HepG2 (cell line): ENCODE measurements around the gene SEPTIN10. TPM values are rescaled to one million over a fixed set of nuclear protein-coding genes. Genes with fewer than 3 reads are reported as not detected.

ENCODE experiments used
- BRD4 ChIP-seq: sonication (generic); formaldehyde crosslinking; IDR thresholded peaks from 2 replicates; pipeline ENCODE4 v1.4.0; 2020; ENCODE audit warnings: missing genetic modification reagents
- CCDC6 ChIP-seq: sonication (generic); formaldehyde crosslinking; IDR thresholded peaks from 2 replicates; pipeline ENCODE4 v1.8.1; 2022; ENCODE audit warnings: mild to moderate bottlenecking, missing genetic modification reagents, moderate library complexity
- HNRNPUL1 ChIP-seq: fragments of 200-400 bp; formaldehyde crosslinking; IDR thresholded peaks from 2 replicates; pipeline ENCODE4 v1.6.1; 2017; ENCODE audit warnings: low read depth, mild to moderate bottlenecking, low read length, moderate library complexity
- HOXA9 ChIP-seq: sonication (generic); formaldehyde crosslinking; IDR thresholded peaks from 2 replicates; pipeline ENCODE4 v1.8.1; 2022; ENCODE audit warnings: missing genetic modification reagents, mild to moderate bottlenecking, moderate library complexity, borderline replicate concordance
- ISL2 ChIP-seq: sonication (generic); formaldehyde crosslinking; IDR thresholded peaks from 2 replicates; pipeline ENCODE4 v1.5.0; 2020; ENCODE audit warnings: missing genetic modification reagents
- SNAI1 ChIP-seq: sonication (generic); formaldehyde crosslinking; IDR thresholded peaks from 2 replicates; pipeline ENCODE4 v1.5.0; 2020; ENCODE audit warnings: mild to moderate bottlenecking, missing genetic modification reagents, borderline replicate concordance
- YEATS2 ChIP-seq: sonication (generic); formaldehyde crosslinking; IDR thresholded peaks from 2 replicates; pipeline ENCODE4 v1.4.0; 2020; ENCODE audit warnings: missing genetic modification reagents, borderline replicate concordance
- ZMYM4 ChIP-seq: sonication (generic); formaldehyde crosslinking; IDR thresholded peaks from 2 replicates; pipeline ENCODE4 v1.8.1; 2023; ENCODE audit warnings: mild to moderate bottlenecking, missing genetic modification reagents
- ZNF143 ChIP-seq: sonication (generic); formaldehyde crosslinking; IDR thresholded peaks from 2 replicates; pipeline ENCODE4 v1.4.0; 2020; ENCODE audit warnings: missing genetic modification reagents
- ZNF343 ChIP-seq: sonication (generic); formaldehyde crosslinking; IDR thresholded peaks from 2 replicates; pipeline ENCODE4 v1.4.0; 2020; ENCODE audit warnings: mild to moderate bottlenecking, missing genetic modification reagents
- ZNF451 ChIP-seq: sonication (generic); formaldehyde crosslinking; IDR thresholded peaks from 2 replicates; pipeline ENCODE4 v1.5.0; 2020; ENCODE audit warnings: mild to moderate bottlenecking, missing genetic modification reagents
- ZNF749 ChIP-seq: sonication (generic); formaldehyde crosslinking; IDR thresholded peaks from 2 replicates; pipeline ENCODE4 v1.8.0; 2022; ENCODE audit warnings: mild to moderate bottlenecking, missing genetic modification reagents, moderate library complexity, borderline replicate concordance
- ZNF776 ChIP-seq: sonication (generic); formaldehyde crosslinking; IDR thresholded peaks from 2 replicates; pipeline ENCODE4 v1.4.0; 2020; ENCODE audit warnings: mild to moderate bottlenecking, missing genetic modification reagents
- ZSCAN9 ChIP-seq: IDR thresholded peaks from 2 replicates; pipeline ENCODE4 v1.6.1; 2016; ENCODE audit warnings: borderline replicate concordance
- polyA plus RNA-seq, 8 experiments: library from polyadenylated mRNA; depleted of rRNA in 3 of 8; stranded (reverse) in 7 of 8; unstranded in 1 of 8; fragments of >200 nt; fragmentation: Illumina TruSeq in 4 of 8; extraction: Trizol in 4 of 8; gene quantifications; 2 replicates each; pipeline versions ENCODE4 v1.2.1 to v1.2.3, GENCODE V29; 2011 to 2016; ENCODE audit warnings: low read depth in 4 of 8, missing spikeins in 1 of 8, mixed read lengths in 1 of 8; ENCODE audit not compliant: insufficient read depth in 1 of 8
- total RNA-seq, 5 experiments: library from RNA; depleted of rRNA; stranded (reverse); fragments of >200 nt; fragmentation: Illumina TruSeq; extraction: Trizol; gene quantifications; 2 replicates each; pipeline ENCODE4 v1.2.3, GENCODE V29; 2016; ENCODE audit warnings: low read depth in 1 of 5
- TF ChIP-seq, protein P1 (sequence below): sonication (generic); formaldehyde crosslinking; IDR thresholded peaks from 2 replicates; pipeline ENCODE4 v1.4.0; 2020; ENCODE audit warnings: mild to moderate bottlenecking, missing genetic modification reagents
- TF ChIP-seq, protein P2 (sequence below): sonication (generic); formaldehyde crosslinking; IDR thresholded peaks from 2 replicates; pipeline ENCODE4 v1.5.0; 2020; ENCODE audit warnings: mild to moderate bottlenecking, missing genetic modification reagents, borderline replicate concordance
- TF ChIP-seq, protein P3 (sequence below): sonication (generic); formaldehyde crosslinking; IDR thresholded peaks from 2 replicates; pipeline ENCODE4 v1.9.0; 2021; ENCODE audit warnings: missing genetic modification reagents, borderline replicate concordance
- TF ChIP-seq, protein P4 (sequence below): IDR thresholded peaks from 2 replicates; pipeline ENCODE4 v1.6.1; 2012; ENCODE audit warnings: inconsistent platforms

The SEPTIN10 gene
- total and polyA plus RNA-seq, 2 of the 13 experiments (the other 11 are each of a cell fraction or from before 2014, with no cell fraction given), result 45.8 to 67.5 TPM

DNA sequence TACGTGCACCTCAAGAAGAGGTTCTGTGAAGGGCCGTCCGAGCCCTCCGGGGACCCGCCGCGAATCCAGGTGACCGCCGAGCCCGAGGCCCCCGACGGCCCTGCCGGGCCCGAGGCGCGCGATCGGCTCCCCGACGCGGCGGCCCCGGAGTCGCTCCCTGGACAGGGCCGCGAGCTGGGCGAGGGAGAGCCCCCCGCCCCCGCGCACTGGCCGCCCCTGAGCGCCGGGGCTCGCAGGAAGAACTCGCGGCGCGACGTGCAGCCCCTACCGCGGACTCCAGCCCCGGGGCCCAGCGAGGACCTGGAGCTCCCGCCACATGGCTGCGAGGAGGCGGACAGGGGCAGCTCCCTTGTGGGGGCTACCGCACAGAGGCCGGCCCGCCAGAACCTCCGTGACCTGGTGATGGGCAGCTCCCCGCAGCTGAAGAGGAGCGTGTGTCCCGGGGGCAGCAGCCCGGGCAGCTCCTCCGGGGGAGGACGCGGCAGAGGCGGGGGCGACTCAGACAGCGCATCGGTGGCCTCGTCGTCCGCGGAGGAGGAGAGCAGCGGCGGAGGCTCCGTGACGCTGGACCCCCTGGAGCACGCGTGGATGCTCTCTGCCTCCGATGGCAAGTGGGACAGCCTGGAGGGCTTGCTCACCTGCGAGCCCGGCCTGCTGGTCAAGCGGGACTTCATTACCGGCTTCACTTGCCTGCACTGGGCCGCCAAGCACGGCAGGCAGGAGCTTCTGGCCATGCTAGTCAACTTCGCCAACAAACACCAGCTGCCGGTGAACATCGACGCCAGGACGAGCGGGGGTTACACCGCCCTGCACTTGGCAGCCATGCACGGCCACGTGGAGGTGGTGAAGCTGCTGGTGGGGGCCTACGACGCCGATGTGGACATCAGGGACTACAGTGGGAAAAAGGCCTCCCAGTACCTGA is 1.2 kb upstream of the SEPTIN10 start (continued):
- no peak for TF ChIP-seq ZMYM4 (CRISPR knock-in tag)
- peak; percentile 91; the same call in 1 of the 2 replicates for TF ChIP-seq SNAI1 (CRISPR knock-in tag)
- TF ChIP-seq, protein P1, sequence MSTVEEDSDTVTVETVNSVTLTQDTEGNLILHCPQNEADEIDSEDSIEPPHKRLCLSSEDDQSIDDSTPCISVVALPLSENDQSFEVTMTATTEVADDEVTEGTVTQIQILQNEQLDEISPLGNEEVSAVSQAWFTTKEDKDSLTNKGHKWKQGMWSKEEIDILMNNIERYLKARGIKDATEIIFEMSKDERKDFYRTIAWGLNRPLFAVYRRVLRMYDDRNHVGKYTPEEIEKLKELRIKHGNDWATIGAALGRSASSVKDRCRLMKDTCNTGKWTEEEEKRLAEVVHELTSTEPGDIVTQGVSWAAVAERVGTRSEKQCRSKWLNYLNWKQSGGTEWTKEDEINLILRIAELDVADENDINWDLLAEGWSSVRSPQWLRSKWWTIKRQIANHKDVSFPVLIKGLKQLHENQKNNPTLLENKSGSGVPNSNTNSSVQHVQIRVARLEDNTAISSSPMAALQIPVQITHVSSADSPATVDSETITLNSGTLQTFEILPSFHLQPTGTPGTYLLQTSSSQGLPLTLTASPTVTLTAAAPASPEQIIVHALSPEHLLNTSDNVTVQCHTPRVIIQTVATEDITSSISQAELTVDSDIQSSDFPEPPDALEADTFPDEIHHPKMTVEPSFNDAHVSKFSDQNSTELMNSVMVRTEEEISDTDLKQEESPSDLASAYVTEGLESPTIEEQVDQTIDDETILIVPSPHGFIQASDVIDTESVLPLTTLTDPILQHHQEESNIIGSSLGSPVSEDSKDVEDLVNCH (CRISPR knock-in tag), result 0 out of 2 replicates have a peak, but pooled peaks have one; percentile 59
- TF ChIP-seq, protein P2, sequence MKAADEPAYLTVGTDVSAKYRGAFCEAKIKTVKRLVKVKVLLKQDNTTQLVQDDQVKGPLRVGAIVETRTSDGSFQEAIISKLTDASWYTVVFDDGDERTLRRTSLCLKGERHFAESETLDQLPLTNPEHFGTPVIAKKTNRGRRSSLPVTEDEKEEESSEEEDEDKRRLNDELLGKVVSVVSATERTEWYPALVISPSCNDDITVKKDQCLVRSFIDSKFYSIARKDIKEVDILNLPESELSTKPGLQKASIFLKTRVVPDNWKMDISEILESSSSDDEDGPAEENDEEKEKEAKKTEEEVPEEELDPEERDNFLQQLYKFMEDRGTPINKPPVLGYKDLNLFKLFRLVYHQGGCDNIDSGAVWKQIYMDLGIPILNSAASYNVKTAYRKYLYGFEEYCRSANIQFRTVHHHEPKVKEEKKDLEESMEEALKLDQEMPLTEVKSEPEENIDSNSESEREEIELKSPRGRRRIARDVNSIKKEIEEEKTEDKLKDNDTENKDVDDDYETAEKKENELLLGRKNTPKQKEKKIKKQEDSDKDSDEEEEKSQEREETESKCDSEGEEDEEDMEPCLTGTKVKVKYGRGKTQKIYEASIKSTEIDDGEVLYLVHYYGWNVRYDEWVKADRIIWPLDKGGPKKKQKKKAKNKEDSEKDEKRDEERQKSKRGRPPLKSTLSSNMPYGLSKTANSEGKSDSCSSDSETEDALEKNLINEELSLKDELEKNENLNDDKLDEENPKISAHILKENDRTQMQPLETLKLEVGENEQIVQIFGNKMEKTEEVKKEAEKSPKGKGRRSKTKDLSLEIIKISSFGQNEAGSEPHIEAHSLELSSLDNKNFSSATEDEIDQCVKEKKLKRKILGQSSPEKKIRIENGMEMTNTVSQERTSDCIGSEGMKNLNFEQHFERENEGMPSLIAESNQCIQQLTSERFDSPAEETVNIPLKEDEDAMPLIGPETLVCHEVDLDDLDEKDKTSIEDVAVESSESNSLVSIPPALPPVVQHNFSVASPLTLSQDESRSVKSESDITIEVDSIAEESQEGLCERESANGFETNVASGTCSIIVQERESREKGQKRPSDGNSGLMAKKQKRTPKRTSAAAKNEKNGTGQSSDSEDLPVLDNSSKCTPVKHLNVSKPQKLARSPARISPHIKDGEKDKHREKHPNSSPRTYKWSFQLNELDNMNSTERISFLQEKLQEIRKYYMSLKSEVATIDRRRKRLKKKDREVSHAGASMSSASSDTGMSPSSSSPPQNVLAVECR, result peak; percentile 89
- peak; percentile 53; the same call in 1 of the 2 replicates for TF ChIP-seq BRD4
- peak; percentile 19; the same call in 1 of the 2 replicates for TF ChIP-seq ZNF749 (CRISPR knock-in tag)
- 0 out of 2 replicates have a peak, but pooled peaks have one; percentile 71 for TF ChIP-seq ZNF451
- TF ChIP-seq ZNF343 (CRISPR knock-in tag), result peak; percentile 97
- peak; percentile 92; the same call in 1 of the 2 replicates for TF ChIP-seq ZNF776
- 0 out of 2 replicates have a peak, but pooled peaks have one; percentile 11 for TF ChIP-seq YEATS2 (CRISPR knock-in tag)
- TF ChIP-seq HOXA9, result peak; percentile 91; the same call in 1 of the 2 replicates
- TF ChIP-seq HNRNPUL1, result no peak
- TF ChIP-seq ZNF143 (CRISPR knock-in tag), result peak; percentile 46
- TF ChIP-seq, protein P3, sequence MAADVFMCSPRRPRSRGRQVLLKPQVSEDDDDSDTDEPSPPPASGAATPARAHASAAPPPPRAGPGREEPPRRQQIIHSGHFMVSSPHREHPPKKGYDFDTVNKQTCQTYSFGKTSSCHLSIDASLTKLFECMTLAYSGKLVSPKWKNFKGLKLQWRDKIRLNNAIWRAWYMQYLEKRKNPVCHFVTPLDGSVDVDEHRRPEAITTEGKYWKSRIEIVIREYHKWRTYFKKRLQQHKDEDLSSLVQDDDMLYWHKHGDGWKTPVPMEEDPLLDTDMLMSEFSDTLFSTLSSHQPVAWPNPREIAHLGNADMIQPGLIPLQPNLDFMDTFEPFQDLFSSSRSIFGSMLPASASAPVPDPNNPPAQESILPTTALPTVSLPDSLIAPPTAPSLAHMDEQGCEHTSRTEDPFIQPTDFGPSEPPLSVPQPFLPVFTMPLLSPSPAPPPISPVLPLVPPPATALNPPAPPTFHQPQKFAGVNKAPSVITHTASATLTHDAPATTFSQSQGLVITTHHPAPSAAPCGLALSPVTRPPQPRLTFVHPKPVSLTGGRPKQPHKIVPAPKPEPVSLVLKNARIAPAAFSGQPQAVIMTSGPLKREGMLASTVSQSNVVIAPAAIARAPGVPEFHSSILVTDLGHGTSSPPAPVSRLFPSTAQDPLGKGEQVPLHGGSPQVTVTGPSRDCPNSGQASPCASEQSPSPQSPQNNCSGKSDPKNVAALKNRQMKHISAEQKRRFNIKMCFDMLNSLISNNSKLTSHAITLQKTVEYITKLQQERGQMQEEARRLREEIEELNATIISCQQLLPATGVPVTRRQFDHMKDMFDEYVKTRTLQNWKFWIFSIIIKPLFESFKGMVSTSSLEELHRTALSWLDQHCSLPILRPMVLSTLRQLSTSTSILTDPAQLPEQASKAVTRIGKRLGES (CRISPR knock-in tag), result no peak
- no peak; the same call in 1 of the 2 replicates for TF ChIP-seq ZSCAN9 (CRISPR knock-in tag)
- TF ChIP-seq, protein P4, sequence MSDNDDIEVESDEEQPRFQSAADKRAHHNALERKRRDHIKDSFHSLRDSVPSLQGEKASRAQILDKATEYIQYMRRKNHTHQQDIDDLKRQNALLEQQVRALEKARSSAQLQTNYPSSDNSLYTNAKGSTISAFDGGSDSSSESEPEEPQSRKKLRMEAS, result peak; percentile 97
- peak; percentile 43; the same call in 1 of the 2 replicates for TF ChIP-seq ISL2 (CRISPR knock-in tag)
- peak; percentile 49; the same call in 1 of the 2 replicates for TF ChIP-seq CCDC6 (CRISPR knock-in tag)
